HG03045 (cell line): ENCODE data around the gene MACROD2.

ENCODE experiments used
- ATAC-seq: cut with Tn5 transposase; IDR thresholded peaks from one replicate; pipeline ENCODE4 v1.9.1; 2021; ENCODE audit warnings: mild to moderate bottlenecking, moderate library complexity; ENCODE audit not compliant: unreplicated experiment

Gene MACROD2

DNA sequence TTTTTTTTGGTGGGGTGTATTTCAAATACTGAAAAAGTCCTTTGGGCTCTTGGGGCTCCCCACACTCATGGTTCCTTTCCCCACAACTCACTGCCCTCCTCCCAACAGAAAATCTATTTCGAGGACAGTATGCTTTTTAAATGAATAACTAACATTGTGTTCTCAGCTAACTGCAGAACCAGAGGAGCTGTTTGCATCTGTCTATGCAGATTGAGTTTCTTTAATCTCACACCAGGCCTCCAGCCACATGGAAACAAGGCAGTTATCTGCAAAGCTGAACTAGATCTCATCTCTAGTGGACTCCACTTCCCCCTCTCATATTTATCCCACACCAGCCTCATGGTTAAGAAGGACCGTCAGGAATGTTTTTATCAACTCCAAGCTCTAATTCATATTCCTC is 1622.8 kb downstream of the MACROD2 start:
- ATAC-seq = no peak

DNA sequence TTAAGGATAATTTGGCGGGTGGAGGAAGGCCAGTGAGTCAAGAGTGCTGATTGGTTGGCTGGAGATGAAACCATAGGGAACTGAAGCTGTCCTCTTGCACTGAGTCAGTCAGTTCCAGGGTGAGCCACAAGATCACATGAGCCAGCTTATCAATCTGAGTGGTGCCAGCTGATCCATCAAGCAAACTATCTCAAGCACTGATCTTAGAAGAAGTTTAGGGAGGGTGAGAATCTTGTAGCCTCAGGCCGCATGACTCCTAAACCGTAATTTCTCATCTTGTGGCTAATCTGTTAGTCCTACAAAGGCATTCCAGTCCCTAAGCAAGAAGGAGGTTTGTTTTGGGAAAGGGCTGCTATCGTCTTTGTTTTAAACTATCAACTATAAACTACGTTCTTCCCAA is 1623.6 kb downstream of the MACROD2 start:
- ATAC-seq = no peak

DNA sequence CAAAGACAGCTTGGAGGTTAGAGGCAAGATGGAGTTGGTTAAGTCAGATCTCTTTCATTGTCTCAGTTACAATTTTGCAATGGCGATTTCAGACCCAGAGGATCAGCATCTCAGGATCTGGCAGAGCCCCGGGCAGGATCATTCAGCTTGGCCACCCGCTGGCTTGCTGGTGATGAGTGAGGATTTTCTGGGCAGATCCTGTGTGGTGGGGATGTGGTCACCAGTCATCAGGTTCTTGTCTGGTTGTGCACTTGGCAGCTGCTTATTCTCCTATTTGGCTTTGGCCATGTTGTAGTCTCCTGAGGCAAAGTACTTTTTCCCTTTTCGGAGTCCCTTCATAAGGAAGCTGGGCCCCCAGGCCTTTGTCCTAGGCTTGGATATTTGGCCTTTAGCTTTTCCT is 1624.0 kb downstream of the MACROD2 start:
- no peak for ATAC-seq

DNA sequence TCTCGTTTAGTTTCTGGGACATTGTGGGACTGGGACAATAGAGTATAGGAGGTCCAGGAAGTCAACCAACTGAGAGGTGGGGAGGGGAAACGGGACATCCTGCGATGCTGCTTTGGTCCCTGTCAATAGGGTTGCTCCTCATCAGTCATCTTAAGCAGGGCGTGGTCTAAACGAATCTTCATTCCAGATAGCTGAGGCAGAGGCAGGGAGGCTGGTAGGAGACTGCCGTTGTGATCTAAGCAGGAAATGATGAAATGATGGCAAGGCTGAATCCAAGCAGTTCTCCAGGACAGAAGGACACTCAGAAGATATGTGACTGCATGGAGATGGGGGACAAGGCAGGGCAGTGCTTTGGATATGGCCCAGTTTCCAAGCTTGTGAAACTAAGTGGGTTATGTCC is 1624.5 kb downstream of the MACROD2 start:
- no peak for ATAC-seq

DNA sequence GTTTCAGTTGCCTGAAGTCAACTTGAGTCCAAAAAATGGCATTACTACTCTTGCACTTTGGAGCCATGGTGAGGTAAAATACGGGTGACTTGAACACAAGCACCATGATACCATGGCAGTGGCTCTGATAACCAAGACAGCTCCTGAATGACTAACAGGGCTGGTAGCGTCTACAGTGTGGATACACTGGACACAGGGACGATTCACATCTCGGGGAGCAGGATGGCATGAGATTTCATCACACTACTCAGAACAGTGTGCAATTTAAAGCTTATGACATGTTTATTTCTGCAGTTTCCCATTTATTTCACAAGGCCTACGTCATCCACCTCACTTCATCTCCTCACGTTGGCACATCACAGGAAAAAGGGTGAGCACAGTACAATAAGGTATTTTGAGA is 1627.1 kb downstream of the MACROD2 start:
- no peak for ATAC-seq

DNA sequence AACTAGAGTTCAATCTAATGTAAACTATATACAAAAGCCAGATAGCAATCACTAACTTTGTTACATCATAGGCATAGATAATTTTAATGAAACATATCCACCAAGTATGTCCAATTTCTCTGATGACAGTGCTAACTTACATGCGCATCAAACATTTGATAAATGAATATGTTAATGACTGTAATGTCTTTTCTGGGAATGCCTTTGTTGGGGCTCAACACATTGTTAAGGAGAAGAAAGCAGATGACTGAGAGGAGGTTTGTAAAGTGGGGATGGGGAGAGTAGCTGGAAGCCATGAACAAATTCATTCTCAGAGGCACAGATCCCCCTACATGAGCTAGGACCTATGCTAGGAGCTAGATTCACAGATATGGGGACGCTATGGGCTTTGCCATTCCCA is 1627.9 kb downstream of the MACROD2 start:
- no peak for ATAC-seq

DNA sequence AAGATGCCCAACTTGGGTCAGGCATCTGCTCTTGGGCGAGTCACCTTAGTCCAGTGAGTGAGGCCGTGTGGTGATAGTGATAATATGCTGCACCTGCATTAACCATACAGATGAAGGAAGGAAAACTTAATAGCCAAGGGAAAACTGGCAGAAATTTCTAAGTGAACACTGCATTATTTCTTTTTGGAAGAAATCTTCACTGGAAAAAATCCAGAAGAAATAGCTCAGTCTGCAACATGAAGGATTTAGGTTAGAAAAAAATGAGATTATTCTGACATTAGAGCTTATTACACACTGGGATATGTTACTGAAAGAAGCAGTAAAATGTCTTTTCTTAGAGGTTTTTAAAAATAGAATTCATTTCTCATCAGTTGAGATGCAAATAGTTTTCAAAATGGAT is 1630.7 kb downstream of the MACROD2 start:
- no peak for ATAC-seq

DNA sequence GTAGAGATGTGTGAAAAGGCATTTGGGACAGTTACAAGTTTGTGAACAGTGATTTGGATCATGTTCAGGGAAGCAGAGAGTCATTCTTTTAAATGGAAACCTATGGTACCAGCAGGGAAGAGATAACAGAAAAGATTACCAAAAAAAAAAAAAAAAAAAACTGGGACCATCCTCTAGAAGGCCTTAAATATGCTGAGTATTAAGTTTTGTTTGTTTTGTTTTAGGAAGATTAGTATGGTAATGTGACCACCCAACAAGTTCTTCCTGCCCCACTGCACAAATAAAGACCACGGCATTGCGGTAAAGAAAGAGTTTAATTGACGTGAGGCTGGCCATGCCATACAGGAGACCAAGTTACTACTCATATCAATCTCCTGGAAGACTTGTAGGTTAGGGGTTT is 1631.8 kb downstream of the MACROD2 start:
- no peak for ATAC-seq

DNA sequence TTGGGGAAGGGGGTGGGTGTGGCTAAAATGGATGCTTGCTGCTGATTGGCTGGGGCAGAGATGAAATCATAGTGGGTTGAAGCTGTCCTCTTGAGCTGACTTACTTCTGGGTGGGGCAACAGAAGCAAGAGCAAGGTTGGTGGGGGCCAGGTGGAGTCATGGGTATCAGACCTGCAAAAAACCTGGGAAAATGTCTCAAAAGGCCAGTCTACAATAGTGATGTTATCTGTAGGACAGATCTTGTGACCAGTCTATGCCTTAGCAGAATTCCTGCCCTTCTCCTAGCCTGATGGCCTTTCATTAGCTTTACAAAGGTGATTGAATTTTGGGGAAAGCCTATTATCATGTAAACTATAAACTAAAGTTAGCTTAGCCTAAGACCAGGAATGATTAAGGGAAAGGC is 1632.2 kb downstream of the MACROD2 start:
- ATAC-seq = no peak

DNA sequence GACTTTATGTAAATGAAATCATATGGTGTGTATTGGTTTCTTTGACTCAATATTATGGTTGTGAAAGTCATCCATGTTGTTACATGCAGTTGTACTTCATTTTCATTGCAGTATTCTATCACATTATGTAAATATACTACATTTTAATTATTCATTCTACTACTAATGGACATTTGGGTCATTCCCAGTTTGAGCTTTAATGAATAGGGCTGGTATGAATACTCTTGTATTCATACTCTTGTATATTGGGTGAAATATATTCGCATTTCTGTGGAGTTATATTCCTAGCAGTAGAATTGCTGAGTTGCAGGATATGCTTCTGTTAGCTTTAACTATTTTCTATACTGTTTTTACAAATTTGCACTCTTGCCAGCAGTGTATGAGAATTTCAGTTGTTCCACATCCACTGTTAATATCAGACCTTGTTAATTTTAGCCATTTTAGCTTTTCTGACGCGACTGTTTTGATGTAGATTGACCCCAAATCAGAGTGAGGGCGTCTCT is 1633.6 kb downstream of the MACROD2 start:
- no peak for ATAC-seq

DNA sequence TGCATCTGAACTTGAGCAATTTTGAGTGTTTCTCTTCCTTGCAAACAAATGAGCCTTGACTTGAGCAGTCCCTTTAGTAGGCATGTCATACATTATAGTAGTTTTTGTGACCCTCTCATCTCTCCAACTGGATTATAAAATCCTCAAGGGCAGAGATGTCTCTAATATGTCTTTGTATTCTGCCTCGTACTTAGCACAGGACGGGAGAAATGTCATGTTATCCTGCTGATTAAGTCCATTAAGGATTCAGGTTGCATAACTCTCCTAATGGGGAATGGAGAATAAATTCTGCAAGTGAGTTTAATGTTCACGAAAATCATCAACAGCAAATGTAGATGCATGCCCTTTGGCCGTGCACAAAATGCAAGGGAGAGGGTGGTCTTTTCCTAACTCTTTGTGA is 1635.0 kb downstream of the MACROD2 start:
- ATAC-seq = no peak

DNA sequence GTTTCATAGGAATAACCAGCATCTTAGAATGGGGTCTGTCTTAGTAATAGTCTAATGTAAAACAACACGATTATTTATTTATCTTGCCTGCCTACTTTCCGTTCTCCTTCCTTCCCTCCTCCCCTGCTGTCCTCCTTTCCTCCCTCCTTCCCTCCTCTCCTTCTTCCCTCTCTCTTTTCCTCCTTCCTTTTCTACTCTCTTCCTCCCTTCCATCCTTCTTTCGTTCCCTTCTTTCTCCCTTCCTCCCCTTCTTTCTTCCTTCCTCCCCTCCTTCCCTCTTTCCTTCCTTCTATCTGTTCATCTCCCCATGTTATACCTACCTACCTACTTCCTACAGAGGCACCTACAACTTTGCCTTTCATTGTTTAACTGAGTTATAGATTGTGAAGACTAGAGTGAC is 1637.4 kb downstream of the MACROD2 start:
- no peak for ATAC-seq

DNA sequence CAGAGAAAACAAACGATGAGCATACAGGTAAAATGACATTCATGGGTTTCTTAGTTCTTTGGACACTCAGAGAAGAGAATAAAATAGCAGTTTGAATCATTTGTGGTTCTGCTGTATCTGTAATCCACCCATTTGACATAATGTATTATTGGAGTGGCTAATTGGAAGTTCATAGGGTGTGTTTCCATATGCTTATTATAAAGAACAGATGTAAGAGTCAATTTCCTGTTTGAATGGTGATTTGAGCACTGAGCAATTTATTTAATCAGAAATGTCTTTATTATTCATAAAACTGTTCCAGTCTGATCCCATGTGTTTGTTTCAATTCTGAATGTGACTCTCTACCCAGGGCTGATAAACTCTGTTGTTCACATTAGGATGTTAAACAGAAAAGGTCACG is 1638.8 kb downstream of the MACROD2 start:
- ATAC-seq = no peak

DNA sequence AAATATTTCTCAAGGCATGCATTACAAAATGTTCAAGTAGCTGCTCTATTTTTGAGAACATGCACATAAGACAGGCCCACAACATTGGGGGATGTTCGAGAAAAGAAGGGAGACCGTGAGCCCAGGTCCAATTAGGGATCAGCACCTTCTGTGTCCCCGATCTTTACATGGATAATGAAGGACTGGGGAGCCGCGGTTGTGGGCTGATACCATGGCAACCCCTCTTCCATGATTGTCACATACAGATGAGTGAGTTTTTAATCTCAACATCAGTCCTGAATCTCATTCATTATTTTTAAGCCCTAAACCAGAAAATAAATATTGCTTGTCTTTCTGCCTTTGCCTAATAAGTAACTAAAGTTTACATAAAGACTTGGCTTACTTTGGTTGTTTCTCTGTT is 1642.2 kb downstream of the MACROD2 start:
- no peak for ATAC-seq

DNA sequence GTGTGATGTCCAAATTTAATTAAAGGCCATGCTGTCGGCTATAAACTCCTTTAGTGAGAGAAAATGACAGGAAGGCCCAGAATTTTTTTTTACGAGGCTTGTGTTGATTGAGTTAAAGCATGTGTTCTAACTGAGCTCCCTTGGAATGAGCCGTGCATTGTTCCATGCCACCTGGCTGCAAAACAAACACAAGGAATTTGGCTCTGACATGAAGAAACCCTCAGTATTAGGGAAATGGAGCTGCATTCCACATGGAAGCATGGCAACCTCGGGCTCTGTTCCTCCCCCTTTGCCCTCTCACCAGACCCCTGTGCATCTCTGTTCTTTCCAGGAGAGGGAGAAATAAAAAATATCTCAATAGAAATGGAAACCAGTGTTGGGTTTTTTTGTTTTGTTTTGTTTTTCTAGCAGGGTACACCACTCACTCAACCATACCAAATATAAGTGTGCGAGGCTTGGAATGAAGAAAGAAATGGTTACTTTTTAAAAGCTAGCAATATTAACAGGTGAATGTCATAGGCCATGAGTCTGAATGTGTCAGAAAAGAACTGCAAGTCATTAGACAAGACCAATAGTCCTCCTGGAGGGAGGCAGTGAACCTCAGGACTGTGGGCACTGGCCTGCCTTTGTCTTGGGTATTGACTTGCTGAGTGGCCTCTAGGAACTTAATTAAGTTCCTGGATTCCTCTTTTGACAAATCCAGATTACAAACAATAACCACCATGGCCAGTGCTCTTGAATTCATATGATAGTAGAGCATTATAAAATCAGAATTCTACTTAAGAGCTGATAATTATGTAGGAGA is 1642.8 kb downstream of the MACROD2 start:
- no peak for ATAC-seq

DNA sequence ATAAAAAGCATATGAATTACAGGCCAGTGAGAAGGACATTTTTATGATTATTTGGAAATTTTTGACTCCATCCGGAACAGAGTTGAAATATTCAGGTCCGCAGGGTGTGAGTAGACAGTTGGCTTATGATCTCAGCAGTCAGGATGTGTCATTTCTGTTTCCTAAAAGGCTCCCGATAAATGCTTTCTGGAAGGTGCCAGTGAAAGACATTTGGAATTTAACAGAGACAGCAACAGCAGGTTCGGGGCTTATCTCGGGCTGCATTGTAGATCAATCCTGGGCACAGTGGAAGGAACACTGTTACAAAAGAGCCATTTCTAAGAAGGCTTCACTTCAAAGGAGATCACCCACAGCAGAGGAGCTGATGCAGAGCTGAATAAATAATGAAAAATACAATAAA is 1643.5 kb downstream of the MACROD2 start:
- ATAC-seq = no peak

DNA sequence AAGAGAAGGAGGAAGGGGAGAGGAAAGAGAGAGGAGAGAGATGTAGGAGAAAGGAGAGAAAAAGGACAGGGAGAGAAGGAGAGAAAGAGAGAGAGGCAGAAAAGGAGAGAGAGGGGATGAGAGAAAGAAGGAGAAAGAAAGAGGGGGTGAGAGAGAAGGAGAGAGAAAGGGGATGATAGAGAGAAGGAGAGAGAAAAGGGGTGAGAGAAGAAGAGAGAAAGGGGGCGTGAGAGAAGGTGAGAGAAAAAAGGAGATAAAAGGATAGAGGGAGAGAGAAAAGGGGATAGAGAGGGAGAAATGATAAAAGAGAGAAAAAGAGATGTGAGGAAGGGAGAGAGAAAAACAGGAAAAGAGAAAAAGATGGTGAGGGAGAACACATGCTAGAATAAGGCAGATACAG is 1644.5 kb downstream of the MACROD2 start:
- no peak for ATAC-seq

DNA sequence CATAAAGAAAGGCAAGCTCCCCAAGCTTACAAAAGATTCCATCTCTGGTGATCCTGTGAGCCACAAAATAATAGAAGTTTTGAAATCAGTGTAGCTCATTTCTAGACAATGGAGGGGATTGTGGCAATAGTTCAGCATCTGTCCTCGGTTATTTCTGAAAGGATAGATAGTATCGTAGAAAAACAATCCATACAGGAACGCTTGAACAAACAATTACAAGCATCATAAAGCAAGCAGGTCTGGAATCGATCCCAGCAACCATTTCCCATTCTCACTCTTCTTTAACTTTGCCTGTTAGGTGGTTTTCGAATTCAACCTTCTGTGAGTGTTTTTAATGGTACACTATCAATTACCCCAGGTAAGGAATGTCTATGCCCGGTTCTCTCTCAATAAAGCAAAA is 1646.8 kb downstream of the MACROD2 start:
- ATAC-seq = no peak

DNA sequence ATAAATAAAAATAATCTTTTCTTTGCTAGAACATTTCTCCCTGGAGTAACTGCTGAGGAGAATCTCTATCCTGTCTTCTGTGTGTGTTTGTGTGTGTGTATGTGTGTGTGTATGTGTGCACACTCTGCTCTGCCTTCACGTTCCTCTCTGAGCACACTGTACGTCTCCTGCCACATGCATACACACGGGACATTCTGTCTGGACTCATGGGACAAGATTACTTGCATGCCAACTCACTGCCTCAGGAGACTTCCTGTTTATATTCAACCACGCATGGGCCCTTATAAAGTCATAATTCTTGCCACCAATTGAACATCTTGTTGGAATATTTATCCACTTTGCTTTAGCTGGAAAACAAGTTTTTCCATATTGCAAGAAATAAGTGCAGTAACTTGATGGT is 1647.4 kb downstream of the MACROD2 start:
- ATAC-seq = no peak

DNA sequence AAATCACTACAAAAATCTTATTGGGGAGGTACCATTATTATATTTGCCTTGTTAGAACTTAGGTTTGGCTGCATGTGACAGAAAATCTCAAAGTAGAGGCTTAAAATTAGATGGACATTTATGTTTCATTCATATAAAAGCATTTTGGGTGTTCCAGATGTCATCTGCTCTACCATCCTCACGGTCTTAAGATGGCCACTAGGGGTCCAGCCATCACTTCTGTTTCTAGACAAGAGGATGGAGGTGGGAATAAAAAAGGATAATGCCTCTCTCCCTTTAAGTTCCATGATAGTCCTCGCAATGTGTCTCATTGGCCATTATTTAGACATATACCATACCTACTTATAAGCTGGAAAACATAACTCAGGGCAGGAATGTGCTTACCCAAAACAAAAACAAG is 1648.4 kb downstream of the MACROD2 start:
- no peak for ATAC-seq

DNA sequence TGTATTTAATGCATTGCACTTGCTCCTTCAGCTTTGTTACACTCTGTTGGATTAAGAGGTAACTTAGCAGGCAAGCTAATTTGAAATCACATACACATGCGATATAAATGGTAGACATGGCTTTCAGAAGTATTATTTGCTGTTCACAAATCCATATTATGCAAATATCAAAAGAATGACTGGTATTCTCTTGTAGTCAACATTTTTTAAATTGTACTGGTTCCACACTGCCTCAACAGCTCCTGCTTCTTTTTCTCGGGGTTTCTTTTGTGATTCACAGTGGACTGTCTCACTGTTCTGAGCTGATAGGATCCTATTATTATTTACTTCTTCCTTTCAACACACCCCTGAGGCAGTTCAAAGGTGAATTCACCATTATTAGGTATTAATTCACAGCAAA is 1650.5 kb downstream of the MACROD2 start:
- ATAC-seq = no peak

DNA sequence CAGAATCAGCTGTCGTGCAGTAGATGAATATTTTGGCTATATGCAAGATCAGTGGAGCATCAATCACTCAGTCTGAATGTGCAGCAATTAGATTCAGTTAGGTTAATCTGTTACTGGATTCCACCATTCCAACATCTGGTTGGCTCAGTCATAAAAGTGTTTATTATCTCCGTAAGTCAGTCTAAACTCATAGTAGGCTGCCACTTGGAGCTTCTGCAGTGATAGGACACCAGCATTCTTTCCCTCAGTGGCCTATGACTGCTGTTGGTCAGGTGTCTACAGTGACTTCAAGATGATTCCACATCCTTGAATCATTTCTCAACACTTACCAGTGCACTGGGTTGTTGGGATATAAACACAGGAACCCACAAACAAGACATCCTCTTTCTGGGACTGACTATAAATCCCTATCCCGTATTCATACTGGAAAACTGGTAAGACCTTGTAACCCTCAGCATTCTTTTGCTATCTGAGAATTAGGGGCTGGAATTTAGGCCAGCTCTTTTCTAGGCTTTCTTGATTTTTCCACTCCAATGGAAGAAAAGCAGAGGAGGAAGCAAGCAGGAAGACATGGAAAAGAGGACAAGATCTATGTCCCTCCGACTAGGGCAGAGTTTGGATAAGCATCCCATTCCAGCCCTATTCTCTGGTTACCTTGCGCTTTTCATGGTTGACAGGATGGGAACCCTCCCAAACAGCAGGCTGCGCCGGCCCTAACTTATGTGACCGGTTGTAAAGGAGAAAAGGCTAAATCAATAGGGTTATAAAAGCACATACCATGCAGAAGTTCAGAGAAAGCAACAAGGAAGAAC is 1658.3 kb downstream of the MACROD2 start:
- ATAC-seq = no peak
